CD14-positive monocyte (primary cell): Measurements from ENCODE around the gene KXD1. TPM values are rescaled to one million over a fixed set of nuclear protein-coding genes. Genes with fewer than 3 reads are reported as not detected.

ENCODE experiments used
- DNase-seq, 3 donors: peaks; one replicate each; pipeline ENCODE4 v3.0.0-alpha.2; 2011 to 2022
- H2AFZ ChIP-seq: 2 replicates; pipeline ENCODE4 v1.6.0; 2012; ENCODE audit warnings: mild to moderate bottlenecking, low read depth, low read length, inconsistent platforms; ENCODE audit not compliant: insufficient read depth, poor library complexity, severe bottlenecking
- H3K27ac ChIP-seq, 2 donors: 1 replicate in 1 of 2; 2 replicates in 1 of 2; pipeline ENCODE4 v1.5.1; 2012 to 2013; ENCODE audit warnings: low read length in 2 of 2, control low read depth in 1 of 2, inconsistent platforms in 1 of 2, low read depth in 1 of 2, mild to moderate bottlenecking in 1 of 2
- H3K27me3 ChIP-seq, 2 donors: one replicate each; pipeline versions ENCODE4 v1.6.0 to v1.6.1; 2011 to 2013; ENCODE audit warnings: low read length in 2 of 2; ENCODE audit not compliant: control insufficient read depth in 2 of 2, insufficient read depth in 2 of 2
- H3K36me3 ChIP-seq, 2 donors: replicated peaks in 1 of 2; 1 replicate in 1 of 2; 2 replicates in 1 of 2; pipeline versions ENCODE4 v1.5.1 to v1.6.1; 2012 to 2013; ENCODE audit warnings: low read length in 2 of 2, control low read depth in 1 of 2, inconsistent platforms in 1 of 2, mild to moderate bottlenecking in 1 of 2; ENCODE audit not compliant: insufficient read depth in 2 of 2, control insufficient read depth in 1 of 2
- H3K4me1 ChIP-seq, 2 donors: 1 replicate in 1 of 2; 2 replicates in 1 of 2; pipeline versions ENCODE4 v1.5.1 to v1.6.1; 2012 to 2013; ENCODE audit warnings: low read length in 2 of 2, control low read depth in 1 of 2, inconsistent platforms in 1 of 2, mild to moderate bottlenecking in 1 of 2, moderate library complexity in 1 of 2; ENCODE audit not compliant: insufficient read depth in 2 of 2, control insufficient read depth in 1 of 2
- H3K4me2 ChIP-seq: replicated peaks from 2 replicates; pipeline ENCODE3; 2012; ENCODE audit warnings: low read length, moderate library complexity, mild to moderate bottlenecking; ENCODE audit not compliant: poor library complexity, severe bottlenecking; ENCODE audit errors: extremely low read depth
- H3K4me3 ChIP-seq, 3 experiments: fragments of 200-600 bp in 1 of 3; sonication (generic) in 1 of 3; replicated peaks in 1 of 3; 1 replicate in 2 of 3; 2 replicates in 1 of 3; pipeline ENCODE4 v1.5.1; 2011 to 2013; ENCODE audit warnings: low read length in 3 of 3, mild to moderate bottlenecking in 3 of 3, control low read depth in 2 of 3, low read depth in 2 of 3, inconsistent platforms in 1 of 3, moderate library complexity in 1 of 3
- H3K79me2 ChIP-seq: 2 replicates; pipeline ENCODE4 v1.6.0; 2012; ENCODE audit warnings: mild to moderate bottlenecking, control low read depth, inconsistent platforms, low read length, moderate library complexity; ENCODE audit not compliant: insufficient read depth
- H3K9ac ChIP-seq: 2 replicates; pipeline ENCODE4 v1.6.0; 2017; ENCODE audit warnings: low read length, mild to moderate bottlenecking; ENCODE audit not compliant: insufficient read depth, poor library complexity, severe bottlenecking
- H3K9me3 ChIP-seq, 2 donors: replicated peaks in 1 of 2; 1 replicate in 1 of 2; 2 replicates in 1 of 2; pipeline versions ENCODE4 v1.5.1 to v1.6.1; 2012 to 2013; ENCODE audit warnings: low read length in 2 of 2, control low read depth in 1 of 2; ENCODE audit not compliant: control insufficient read depth in 1 of 2, insufficient read depth in 1 of 2
- H4K20me1 ChIP-seq: 2 replicates; pipeline ENCODE4 v1.6.0; 2012; ENCODE audit warnings: mild to moderate bottlenecking, low read length, control low read depth, moderate library complexity; ENCODE audit not compliant: insufficient read depth
- H3K27ac Mint-ChIP-seq, 7 donors: one replicate each; pipeline ENCODE4 v1.8.0; 2020; ENCODE audit warnings: mild to moderate bottlenecking in 7 of 7, mixed read lengths in 7 of 7, moderate library complexity in 6 of 7, inconsistent platforms in 2 of 7
- H3K27me3 Mint-ChIP-seq, 3 donors: one replicate each; pipeline ENCODE4 v1.8.0; 2021 to 2022; ENCODE audit warnings: low read depth in 3 of 3, mild to moderate bottlenecking in 3 of 3, mixed read lengths in 3 of 3, moderate library complexity in 3 of 3, inconsistent platforms in 1 of 3
- H3K36me3 Mint-ChIP-seq, 2 donors: one replicate each; pipeline ENCODE4 v1.8.0; 2020; ENCODE audit warnings: mixed read lengths in 2 of 2, inconsistent platforms in 1 of 2, mild to moderate bottlenecking in 1 of 2
- H3K4me1 Mint-ChIP-seq: one replicate; pipeline ENCODE4 v1.8.0; 2020; ENCODE audit warnings: mild to moderate bottlenecking, mixed read lengths
- H3K4me3 Mint-ChIP-seq, 2 donors: one replicate each; pipeline ENCODE4 v1.8.0; 2020; ENCODE audit warnings: mild to moderate bottlenecking in 2 of 2, mixed read lengths in 2 of 2, moderate library complexity in 1 of 2
- H3K9me3 Mint-ChIP-seq, 7 donors: one replicate each; pipeline ENCODE4 v1.8.0; 2020 to 2022; ENCODE audit warnings: mixed read lengths in 7 of 7, mild to moderate bottlenecking in 6 of 7, moderate library complexity in 6 of 7, inconsistent platforms in 2 of 7
- WGBS: methylation state at CpG from one replicate; pipeline ENCODE4 v1.1.5; 2013; ENCODE audit warnings: missing lambda C conversion rate; ENCODE audit not compliant: insufficient coverage; 5-methylcytosine and 5-hydroxymethylcytosine counted together
- intact Hi-C, 2 donors: fragments of 100-400 bp; cut with micrococcal nuclease; formaldehyde crosslinking; loops; one replicate each; pipeline versions ENCODE4 v1.15.0 to v1.15.1; 2023
- polyA plus RNA-seq, 3 donors: library from polyadenylated mRNA; depleted of rRNA in 1 of 3; unstranded in 2 of 3; stranded (reverse) in 1 of 3; fragments of 300-500 nt in 2 of 3; fragments of >200 nt in 1 of 3; fragmentation: Illumina TruSeq in 2 of 3; gene quantifications; 1 replicate in 2 of 3; 2 replicates in 1 of 3; pipeline ENCODE4 v1.2.3, GENCODE V29; 2012 to 2021
- TF ChIP-seq, protein P1 (sequence below): fragments of 200-600 bp; IDR thresholded peaks from one replicate; pipeline ENCODE4 v1.8.0; 2022; ENCODE audit warnings: antibody characterized with exemption, mild to moderate bottlenecking

KXD1 gene
- polyA plus RNA-seq, 3 donors = 74.4 to 194 (median 87.9) TPM

DNA sequence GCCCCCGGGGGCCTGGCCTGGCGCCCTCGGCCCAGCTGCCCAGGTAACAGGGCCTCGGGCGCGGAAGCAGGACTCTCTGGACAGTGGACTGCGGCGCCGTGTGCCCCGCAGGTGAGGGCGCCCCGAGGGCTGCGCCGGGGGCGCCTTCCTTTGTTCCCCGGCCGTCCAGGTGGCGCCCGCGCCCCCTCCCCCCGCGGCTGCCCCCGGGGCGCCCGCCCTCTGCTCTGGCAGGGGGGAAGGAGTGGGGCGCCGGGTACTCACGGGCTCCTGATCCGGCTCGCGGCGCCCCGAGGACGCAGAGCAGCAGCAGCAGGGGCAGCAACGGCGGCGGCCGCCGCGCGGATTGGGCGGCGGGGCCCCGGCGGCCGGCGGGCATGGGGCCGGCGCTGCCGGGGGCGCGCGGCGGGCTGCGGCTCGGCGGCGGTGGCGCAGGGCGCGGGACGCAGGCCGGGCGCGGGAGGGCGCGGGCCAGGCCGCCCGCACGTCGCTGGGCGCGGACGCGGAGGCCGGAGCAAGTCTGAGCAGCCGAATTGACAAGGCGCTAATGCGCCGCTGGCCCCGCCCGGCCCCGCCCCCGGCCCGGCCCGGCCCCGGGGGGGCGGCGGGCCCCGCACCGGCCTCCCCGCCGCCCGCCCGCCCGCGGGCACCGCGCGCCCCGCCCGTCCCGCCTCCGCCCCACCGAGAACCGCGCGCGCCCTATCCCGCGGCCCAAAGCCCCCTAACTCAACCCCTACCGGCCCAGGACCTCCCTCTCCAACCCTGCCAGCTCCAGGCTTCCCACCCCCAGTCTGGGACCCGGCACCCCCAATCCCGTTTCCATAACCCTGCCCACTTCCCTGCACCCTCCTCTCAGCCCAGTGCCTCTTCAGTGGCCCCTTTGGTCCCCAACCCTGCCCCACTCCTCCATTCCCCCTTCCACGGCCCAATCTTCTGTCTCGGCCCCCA is 48.9 kb downstream of the KXD1 start, which contains the start of gene CRLF1:
TSS of gene CRLF1 (minus strand) at position 519 of the 945 bp plus-strand sequence. CDS start at position 376, 143 bp downstream.
- Histone ChIP-seq H3K79me2 (no peaks in the 10 kb centered on the region), H3K9ac (no peak within 1 kb of the TSS), H3K27ac (no peak within 1 kb of the TSS), H3K4me3 (no peak within 1 kb of the TSS), H2AFZ (no peak within 1 kb of the TSS), H3K27me3 (peaks cover 74 to 89% of the 10 kb centered on the region in 2 donors), H3K9me3 (peaks cover 0 to 47% of the 10 kb centered on the region in 2 donors), H3K4me2 (no peak within 1 kb of the TSS), H3K36me3 (no peaks in the 10 kb centered on the region), H3K4me1 (no peaks in the 10 kb centered on the region), H4K20me1 (no peaks in the 10 kb centered on the region)
- H3K27ac Mint-ChIP-seq = no peak within 1 kb of the TSS
- H3K9me3 Mint-ChIP-seq = peaks cover 0 to 34% (median 11%) of the 10 kb centered on the region in 7 donors
- H3K4me3 Mint-ChIP-seq = peak within 1 kb of the TSS in 1 of 2 donors; percentile 88
- intact Hi-C loops = no loop called here
- DNase-seq = no peak
- H3K27me3 Mint-ChIP-seq = peaks cover 76 to 93% (median 82%) of the 10 kb centered on the region in 3 donors
- TF ChIP-seq, protein P1, sequence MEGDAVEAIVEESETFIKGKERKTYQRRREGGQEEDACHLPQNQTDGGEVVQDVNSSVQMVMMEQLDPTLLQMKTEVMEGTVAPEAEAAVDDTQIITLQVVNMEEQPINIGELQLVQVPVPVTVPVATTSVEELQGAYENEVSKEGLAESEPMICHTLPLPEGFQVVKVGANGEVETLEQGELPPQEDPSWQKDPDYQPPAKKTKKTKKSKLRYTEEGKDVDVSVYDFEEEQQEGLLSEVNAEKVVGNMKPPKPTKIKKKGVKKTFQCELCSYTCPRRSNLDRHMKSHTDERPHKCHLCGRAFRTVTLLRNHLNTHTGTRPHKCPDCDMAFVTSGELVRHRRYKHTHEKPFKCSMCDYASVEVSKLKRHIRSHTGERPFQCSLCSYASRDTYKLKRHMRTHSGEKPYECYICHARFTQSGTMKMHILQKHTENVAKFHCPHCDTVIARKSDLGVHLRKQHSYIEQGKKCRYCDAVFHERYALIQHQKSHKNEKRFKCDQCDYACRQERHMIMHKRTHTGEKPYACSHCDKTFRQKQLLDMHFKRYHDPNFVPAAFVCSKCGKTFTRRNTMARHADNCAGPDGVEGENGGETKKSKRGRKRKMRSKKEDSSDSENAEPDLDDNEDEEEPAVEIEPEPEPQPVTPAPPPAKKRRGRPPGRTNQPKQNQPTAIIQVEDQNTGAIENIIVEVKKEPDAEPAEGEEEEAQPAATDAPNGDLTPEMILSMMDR = no peak
- H3K36me3 Mint-ChIP-seq = peaks cover 3 to 9% of the 10 kb centered on the region in 2 donors
- H3K4me1 Mint-ChIP-seq = peaks cover 5% of the 10 kb centered on the region
- 1% methylated on average over 86 of the region's 116 CpGs for WGBS

DNA sequence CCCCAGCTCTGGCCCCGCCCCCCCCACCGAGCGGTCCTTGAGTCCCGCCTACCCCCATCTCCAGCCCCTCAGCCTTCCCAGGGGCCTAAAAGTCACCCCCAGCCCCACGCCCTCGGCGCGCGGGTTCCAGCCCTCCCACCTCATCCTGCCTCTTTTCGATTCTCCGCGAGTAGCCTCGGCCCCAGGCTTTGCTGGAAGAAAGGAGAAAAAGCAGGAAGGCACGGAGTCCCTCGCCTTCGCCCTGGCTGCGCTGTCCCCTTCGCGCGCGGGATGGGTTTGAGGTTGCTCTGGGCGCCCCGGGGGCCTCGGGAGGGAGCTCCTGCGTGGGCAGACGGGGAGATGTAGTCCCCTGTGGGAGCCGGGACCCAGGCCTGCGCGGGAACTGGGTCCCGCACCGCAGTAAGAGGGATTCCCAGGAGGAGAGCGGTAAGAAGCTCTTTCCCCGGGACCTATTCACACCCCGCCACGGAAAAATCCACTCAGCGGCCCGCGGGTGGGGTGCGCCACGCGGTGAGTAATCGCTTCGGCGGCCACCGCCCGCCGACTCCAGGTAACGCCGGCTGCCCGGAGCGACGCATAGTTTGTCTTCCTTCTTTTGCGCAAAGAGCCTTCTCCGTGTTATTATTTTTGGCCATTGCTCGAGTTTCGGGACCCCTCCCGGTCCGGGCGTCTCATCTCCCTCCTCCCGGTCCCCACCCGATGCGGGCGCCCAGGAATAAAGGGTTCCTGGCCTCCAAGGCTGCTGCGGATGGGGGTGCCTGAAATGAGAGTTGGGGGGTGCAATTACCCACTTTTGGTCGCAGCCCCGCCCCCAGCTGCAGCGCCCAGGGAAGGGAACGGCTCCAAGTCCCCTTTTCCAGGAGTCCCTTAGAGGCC is 49.8 kb downstream of the KXD1 start:
- Histone ChIP-seq H3K4me1 (peaks cover 0 to 2% of the 10 kb centered on the region in 2 donors), H3K4me3 (no peak overlapping the region), H2AFZ (no peak overlapping the region), H4K20me1 (no peaks in the 10 kb centered on the region), H3K9ac (no peak overlapping the region), H3K4me2 (no peak overlapping the region), H3K9me3 (peaks cover 0 to 47% of the 10 kb centered on the region in 2 donors), H3K36me3 (no peaks in the 10 kb centered on the region), H3K27me3 (peaks cover 80 to 89% of the 10 kb centered on the region in 2 donors), H3K27ac (no peak overlapping the region), H3K79me2 (no peaks in the 10 kb centered on the region)
- peaks cover 8% of the 10 kb centered on the region for H3K4me1 Mint-ChIP-seq
- peaks cover 76 to 93% (median 80%) of the 10 kb centered on the region in 3 donors for H3K27me3 Mint-ChIP-seq
- intact Hi-C loops = no loop called here
- no peak for DNase-seq
- peaks cover 0 to 36% (median 11%) of the 10 kb centered on the region in 7 donors for H3K9me3 Mint-ChIP-seq
- H3K36me3 Mint-ChIP-seq = peaks cover 3 to 9% of the 10 kb centered on the region in 2 donors
- TF ChIP-seq, protein P1 = no peak
- peak overlapping the region in 1 of 2 donors; percentile 68 for H3K4me3 Mint-ChIP-seq
- H3K27ac Mint-ChIP-seq = no peak overlapping the region
- 2% methylated on average over 46 of the region's 68 CpGs for WGBS
